BLaER1 treated with 17β-estradiol and CSF1 and Interleukin-3, amounts not matched to agents 10 nM and 100 nM (cell line): ENCODE data around the gene MAP4K2.

Source experiments
- H3K27ac ChIP-seq, 11 experiments: shearing (Covaris generic); formaldehyde crosslinking; 2 replicates each; pipeline ENCODE4 v1.8.1; 2022
- H3K27me3 ChIP-seq, 11 experiments: shearing (Covaris generic); formaldehyde crosslinking; 2 replicates each; pipeline ENCODE4 v1.8.1; 2022
- H3K36me3 ChIP-seq, 11 experiments: shearing (Covaris generic); formaldehyde crosslinking; 2 replicates each; pipeline ENCODE4 v1.8.1; 2022
- H3K4me1 ChIP-seq, 10 experiments: shearing (Covaris generic); formaldehyde crosslinking; 2 replicates each; pipeline ENCODE4 v1.8.1; 2022
- H3K4me2 ChIP-seq, 11 experiments: shearing (Covaris generic); formaldehyde crosslinking; 2 replicates each; pipeline ENCODE4 v1.8.1; 2022
- H3K4me3 ChIP-seq, 10 experiments: shearing (Covaris generic); formaldehyde crosslinking; 2 replicates each; pipeline ENCODE4 v1.8.1; 2022
- H3K9ac ChIP-seq, 11 experiments: shearing (Covaris generic); formaldehyde crosslinking; 2 replicates each; pipeline ENCODE4 v1.8.1; 2022
- H3K9me3 ChIP-seq, 11 experiments: shearing (Covaris generic); formaldehyde crosslinking; replicated peaks in 1 of 11; 2 replicates each; pipeline ENCODE4 v1.8.1; 2022
- H4K20me1 ChIP-seq, 11 experiments: shearing (Covaris generic); formaldehyde crosslinking; 2 replicates each; pipeline ENCODE4 v1.8.1; 2022
- Cebpa-rat ChIP-seq, 11 experiments: shearing (Covaris generic); IDR thresholded peaks; 2 replicates each; pipeline ENCODE4 v1.8.1; 2022

Gene MAP4K2

GRCh38 chr11:64810891-64811272 lies 7.9 kb upstream of the MAP4K2 start:
- Histone ChIP-seq H3K27me3 (no peaks in the 10 kb centered on the region), H3K4me1 (peaks cover 21 to 73% (median 58%) of the 10 kb centered on the region in 10 experiments), H4K20me1 (peaks cover 0 to 26% (median 0%) of the 10 kb centered on the region in 11 experiments; a peak in 7 of 22 replicates), H3K9me3 (no peaks in the 10 kb centered on the region), H3K9ac (peak overlapping the region in 10 of 11 experiments; percentile 78 to 87 (median 82); a peak in 18 of 22 replicates), H3K4me3 (peak overlapping the region; percentile 69 to 93 (median 84)), H3K27ac (peak overlapping the region in 9 of 11 experiments; percentile 55 to 81 (median 70); a peak in 17 of 22 replicates), H3K4me2 (peak overlapping the region; percentile 63 to 99 (median 97)), H3K36me3 (peaks cover 11 to 25% (median 22%) of the 10 kb centered on the region in 11 experiments)
- TF ChIP-seq Cebpa-rat (IDR thresholded peaks at IDR 0.05): no peak

- no peak for TF ChIP-seq Cebpa-rat (IDR thresholded peaks at IDR 0.05)
- peaks cover 0 to 26% (median 0%) of the 10 kb centered on the region in 11 experiments; a peak in 7 of 22 replicates for H4K20me1 ChIP-seq
- H3K4me2 ChIP-seq: peak within 1 kb of the TSS; percentile 89 to 99 (median 98)
- H3K4me1 ChIP-seq: peaks cover 21 to 68% (median 53%) of the 10 kb centered on the region in 10 experiments
- H3K27me3 ChIP-seq: no peaks in the 10 kb centered on the region
- peak within 1 kb of the TSS; percentile 69 to 93 (median 84) for H3K4me3 ChIP-seq
- H3K9ac ChIP-seq: peak within 1 kb of the TSS; percentile 78 to 87 (median 82)
- peaks cover 15 to 30% (median 27%) of the 10 kb centered on the region in 11 experiments for H3K36me3 ChIP-seq
- H3K9me3 ChIP-seq: no peaks in the 10 kb centered on the region
- peak within 1 kb of the TSS in 10 of 11 experiments; percentile 55 to 81 (median 69); a peak in 20 of 22 replicates for H3K27ac ChIP-seq
Measured at GRCh38 chr11:64810271-64810890, 7.4 kb upstream of the MAP4K2 start, which contains the start of gene MEN1. MEN1 (minus strand) TSS chr11:64810551; CDS start chr11:64810109, 442 bp downstream.

GRCh38 chr11:64809781-64810241 lies 6.8 kb upstream of the MAP4K2 start:
- Histone ChIP-seq H4K20me1 (peaks cover 0 to 30% (median 0%) of the 10 kb centered on the region in 11 experiments; a peak in 7 of 22 replicates), H3K4me3 (peak overlapping the region; percentile 69 to 93 (median 84)), H3K27me3 (no peaks in the 10 kb centered on the region), H3K4me2 (peak overlapping the region; percentile 89 to 99 (median 98)), H3K4me1 (peaks cover 22 to 65% (median 49%) of the 10 kb centered on the region in 10 experiments), H3K9me3 (no peaks in the 10 kb centered on the region), H3K36me3 (peaks cover 20 to 36% (median 32%) of the 10 kb centered on the region in 11 experiments), H3K9ac (peak overlapping the region; percentile 78 to 87 (median 82)), H3K27ac (peak overlapping the region in 10 of 11 experiments; percentile 55 to 81 (median 69); a peak in 19 of 22 replicates)
- no peak for TF ChIP-seq Cebpa-rat (IDR thresholded peaks at IDR 0.05)

- TF ChIP-seq Cebpa-rat (IDR thresholded peaks at IDR 0.05): no peak
- Histone ChIP-seq H3K9me3 (no peaks in the 10 kb centered on the region), H3K27me3 (no peaks in the 10 kb centered on the region), H3K27ac (no peak overlapping the region), H4K20me1 (peaks cover 0 to 40% (median 0%) of the 10 kb centered on the region in 11 experiments; a peak in 6 of 22 replicates), H3K9ac (peak overlapping the region in 2 of 11 experiments; percentile 23 to 24; a peak in 1 of 22 replicates), H3K36me3 (peaks cover 28 to 49% (median 43%) of the 10 kb centered on the region in 11 experiments), H3K4me1 (peaks cover 57 to 76% (median 70%) of the 10 kb centered on the region in 10 experiments), H3K4me2 (no peak overlapping the region), H3K4me3 (no peak overlapping the region)
Measured at GRCh38 chr11:64805481-64805880, 2.5 kb upstream of the MAP4K2 start.

- H4K20me1 ChIP-seq: peaks cover 0 to 40% (median 0%) of the 10 kb centered on the region in 11 experiments; a peak in 6 of 22 replicates
- peak overlapping the region; percentile 86 to 100 (median 97) for H3K4me2 ChIP-seq
- H3K4me1 ChIP-seq: peaks cover 64 to 82% (median 76%) of the 10 kb centered on the region in 10 experiments
- H3K36me3 ChIP-seq: peaks cover 28 to 57% (median 43%) of the 10 kb centered on the region in 11 experiments
- H3K4me3 ChIP-seq: peak overlapping the region in 8 of 10 experiments; percentile 68 to 79 (median 73); a peak in 12 of 20 replicates
- H3K9me3 ChIP-seq: no peaks in the 10 kb centered on the region
- no peaks in the 10 kb centered on the region for H3K27me3 ChIP-seq
- TF ChIP-seq Cebpa-rat (IDR thresholded peaks at IDR 0.05): no peak
- peak overlapping the region in 7 of 11 experiments; percentile 52 to 86 (median 72); a peak in 6 of 22 replicates for H3K27ac ChIP-seq
- peak overlapping the region in 10 of 11 experiments; percentile 73 to 81 (median 77); a peak in 15 of 22 replicates for H3K9ac ChIP-seq
Measured at GRCh38 chr11:64804346-64805210, 1.6 kb upstream of the MAP4K2 start.

GRCh38 chr11:64803846-64804345 lies 882 bp upstream of the MAP4K2 start:
- Histone ChIP-seq H3K27ac (peak overlapping the region in 10 of 11 experiments; percentile 50 to 86 (median 72); a peak in 19 of 22 replicates), H3K4me2 (peak overlapping the region; percentile 86 to 100 (median 97)), H3K36me3 (peaks cover 28 to 64% (median 44%) of the 10 kb centered on the region in 11 experiments), H3K9me3 (no peaks in the 10 kb centered on the region), H3K4me3 (peak overlapping the region; percentile 68 to 79 (median 72)), H3K9ac (peak overlapping the region; percentile 73 to 81 (median 77); a peak in 21 of 22 replicates), H3K4me1 (peaks cover 63 to 82% (median 76%) of the 10 kb centered on the region in 10 experiments), H4K20me1 (peaks cover 0 to 40% (median 0%) of the 10 kb centered on the region in 11 experiments; a peak in 6 of 22 replicates), H3K27me3 (no peaks in the 10 kb centered on the region)
- TF ChIP-seq Cebpa-rat (IDR thresholded peaks at IDR 0.05): no peak

- H3K36me3 ChIP-seq: peaks cover 30 to 69% (median 37%) of the 10 kb centered on the region in 11 experiments
- peak overlapping the region; percentile 89 to 100 (median 97) for H3K4me2 ChIP-seq
- peak overlapping the region; percentile 60 to 88 (median 83); a peak in 21 of 22 replicates for H3K27ac ChIP-seq
- H4K20me1 ChIP-seq: peaks cover 0 to 29% (median 0%) of the 10 kb centered on the region in 11 experiments; a peak in 5 of 22 replicates
- H3K4me3 ChIP-seq: peak overlapping the region; percentile 68 to 79 (median 72)
- H3K9ac ChIP-seq: peak overlapping the region; percentile 73 to 83 (median 79)
- TF ChIP-seq Cebpa-rat (IDR thresholded peaks at IDR 0.05): no peak
- H3K9me3 ChIP-seq: no peaks in the 10 kb centered on the region
- H3K4me1 ChIP-seq: peaks cover 51 to 78% (median 76%) of the 10 kb centered on the region in 10 experiments
- no peaks in the 10 kb centered on the region for H3K27me3 ChIP-seq
Measured at GRCh38 chr11:64802370-64803157, 450 bp downstream of the MAP4K2 start.
